Astrocyte of the spinal cord (primary cell): ENCODE results near the gene TTLL12.
"Not testable (repeated sequence)": the region's sequence is repeated elsewhere in the genome, so short reads cannot be mapped to it uniquely, and the experiment has no call there.

Experiments
- DNase-seq: peaks from one replicate; pipeline ENCODE4 v3.0.0; 2011; ENCODE audit warnings: low read depth, low spot score
- H3K4me3 ChIP-seq: 2 replicates; pipeline ENCODE4 v1.5.1; 2011; ENCODE audit warnings: low read depth, mild to moderate bottlenecking, low read length, moderate library complexity
- CTCF ChIP-seq: IDR thresholded peaks from 2 replicates; pipeline ENCODE4 v1.5.1; 2012; ENCODE audit warnings: low read depth, mild to moderate bottlenecking, low read length, inconsistent platforms
- in situ Hi-C: cut with HindIII; loops from 2 replicates; pipeline ENCODE4 v1.10.0; 2017; ENCODE audit warnings: low sequenced_read_pairs

Gene TTLL12

GRCh38 chr22:43152003-43152356 lies 35.0 kb downstream of the TTLL12 start:
- no peak for TF ChIP-seq CTCF
- peak overlapping the region; percentile 70 for H3K4me3 ChIP-seq
- no peak for DNase-seq
- in situ Hi-C loops, result no loop called here

DNA sequence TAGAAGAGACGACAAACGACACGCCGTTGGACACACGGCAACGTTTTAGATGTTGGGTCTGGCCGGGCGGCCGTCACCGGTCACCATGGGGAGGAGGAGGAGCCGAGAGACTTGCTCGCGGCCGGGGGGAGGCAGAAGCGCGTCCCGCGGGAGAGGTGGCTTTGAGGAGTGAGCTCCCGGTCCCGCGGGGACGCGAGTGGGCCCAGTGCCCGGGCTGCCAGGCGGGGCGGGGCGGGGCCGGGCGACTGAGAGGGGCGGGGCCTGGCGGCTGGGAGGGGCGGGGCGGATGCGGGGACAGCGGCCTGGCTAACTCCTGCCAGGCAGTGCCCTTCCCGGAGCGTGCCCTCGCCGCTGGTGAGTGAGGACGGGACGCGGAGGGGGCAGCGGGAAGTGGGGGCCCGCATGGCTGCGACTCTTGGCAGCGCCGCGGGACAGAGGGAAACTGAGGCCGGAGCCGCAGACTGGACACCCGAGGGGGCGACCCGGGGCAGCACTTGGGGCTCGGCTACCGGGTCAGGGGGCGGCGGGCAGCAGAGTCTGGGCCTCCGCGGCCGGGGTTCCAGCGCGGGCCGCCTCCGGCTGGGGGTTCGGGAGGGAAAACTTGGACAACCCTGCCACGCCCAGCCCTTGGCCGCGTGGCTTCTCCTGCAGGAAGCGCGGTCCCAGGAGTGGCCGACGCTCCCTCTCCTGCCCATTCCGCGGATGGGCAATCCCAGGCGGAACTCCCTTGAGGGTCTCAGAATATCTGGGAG lies 35.5 kb downstream of the TTLL12 start, which contains the start of gene TSPO:
Gene TSPO (plus strand): TSS at position 309 of the 752 bp plus-strand sequence. CDS start 7,680 bp downstream, outside the sequence.
- in situ Hi-C loops, result no loop called here
- peak; percentile 37 for DNase-seq
- peak within 1 kb of the TSS; percentile 70 for H3K4me3 ChIP-seq
- TF ChIP-seq CTCF, result no peak

DNA sequence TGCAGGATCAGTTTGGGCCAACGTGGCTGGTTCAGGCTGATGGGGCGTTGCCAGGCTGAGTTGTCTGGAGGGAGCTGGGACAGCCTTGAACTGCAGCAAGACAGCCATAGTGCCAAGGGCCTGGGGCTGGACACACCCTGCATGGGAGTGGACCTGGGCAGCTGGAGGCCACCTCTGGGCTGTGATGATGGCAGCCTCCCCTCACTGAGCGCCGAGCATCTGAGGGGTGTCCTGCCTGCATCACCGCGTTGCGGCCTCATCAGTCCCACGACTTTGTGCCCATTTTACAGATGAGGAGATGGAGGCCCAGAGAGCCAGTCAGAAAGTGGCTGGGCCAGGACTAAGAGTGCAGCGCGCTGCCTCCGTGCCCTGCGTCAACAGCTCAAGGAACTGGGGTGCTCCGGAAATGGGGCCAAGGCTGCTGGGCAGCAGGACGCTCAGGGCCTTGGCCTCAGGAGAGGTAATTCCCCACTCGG lies 36.2 kb downstream of the TTLL12 start:
- no peak for DNase-seq
- peak overlapping the region; percentile 70 for H3K4me3 ChIP-seq
- in situ Hi-C loops, result no loop called here
- no peak for TF ChIP-seq CTCF

GRCh38 chr22:43148581-43148980 lies 38.4 kb downstream of the TTLL12 start:
- no peak for TF ChIP-seq CTCF
- H3K4me3 ChIP-seq, result no peak overlapping the region
- in situ Hi-C loops, result no loop called here
- DNase-seq, result no peak

GRCh38 chr22:43147821-43148220 lies 39.1 kb downstream of the TTLL12 start:
- DNase-seq, result no peak
- in situ Hi-C loops, result no loop called here
- H3K4me3 ChIP-seq, result no peak overlapping the region
- TF ChIP-seq CTCF, result no peak

DNA sequence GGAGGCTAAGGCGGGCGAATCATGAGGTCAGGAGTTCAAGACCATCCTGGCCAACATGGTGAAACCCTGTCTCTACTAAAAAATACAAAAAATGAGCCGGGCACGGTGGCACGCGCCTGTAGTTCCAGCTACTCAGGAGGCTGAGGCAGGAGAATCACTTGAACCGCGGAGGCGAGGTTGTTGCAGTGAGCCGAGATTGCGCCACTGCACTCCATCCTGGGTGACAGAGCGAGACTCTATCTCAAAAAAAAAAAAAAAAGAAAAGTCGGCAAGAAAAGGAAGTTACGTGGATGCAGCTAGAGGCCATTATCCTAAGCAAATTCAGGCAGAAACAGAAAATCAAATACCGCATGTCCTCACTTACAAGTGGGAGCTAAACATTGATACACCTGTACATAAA lies 40.6 kb downstream of the TTLL12 start:
- DNase-seq, in situ Hi-C loops, H3K4me3 ChIP-seq: not testable (repeated sequence)

GRCh38 chr22:43145371-43145770 lies 41.6 kb downstream of the TTLL12 start:
- in situ Hi-C loops, DNase-seq, H3K4me3 ChIP-seq: not testable (repeated sequence)
